UCSD-AML1 (cell line): ENCODE data around the gene MFSD2B.
A peak's percentile ranks its signal among the peaks of the same experiment; 100 is the strongest.
"Not testable (repeated sequence)": the region's sequence is repeated elsewhere in the genome, so short reads cannot be mapped to it uniquely, and the experiment has no call there.

Source experiments
- DNase-seq: peaks from one replicate; lab custom pipeline; 2025; ENCODE audit not compliant: unreplicated experiment; lab: John Stamatoyannopoulos, UW

The MFSD2B gene

GRCh38 chr2:24017711-24018110, 7.8 kb downstream of the MFSD2B start:
- DNase-seq = no peak

- DNase-seq = no peak
Observed at GRCh38 chr2:24018241-24018640, 8.4 kb downstream of the MFSD2B start.

GRCh38 chr2:24019729-24020128, 9.8 kb downstream of the MFSD2B start:
- DNase-seq = no peak

- DNase-seq = no peak
Observed at GRCh38 chr2:24020244-24020643, 10.4 kb downstream of the MFSD2B start.

- peak; percentile 53 for DNase-seq
Observed at GRCh38 chr2:24021122-24021998, 11.5 kb downstream of the MFSD2B start.

- DNase-seq = no peak
Observed at GRCh38 chr2:24022324-24022974, 12.6 kb downstream of the MFSD2B start.

GRCh38 chr2:24022975-24023575, 13.2 kb downstream of the MFSD2B start:
- no peak for DNase-seq

GRCh38 chr2:24024018-24024417, 14.1 kb downstream of the MFSD2B start:
- no peak for DNase-seq

GRCh38 chr2:24024996-24025663, 15.2 kb downstream of the MFSD2B start:
- DNase-seq = no peak

GRCh38 chr2:24026233-24026632, 16.3 kb downstream of the MFSD2B start:
- no peak for DNase-seq

GRCh38 chr2:24038786-24039499, 29.1 kb downstream of the MFSD2B start:
- DNase-seq = no peak

GRCh38 chr2:24040511-24040910, 30.6 kb downstream of the MFSD2B start:
- no peak for DNase-seq

GRCh38 chr2:24043133-24043532, 33.2 kb downstream of the MFSD2B start:
- DNase-seq = not testable (repeated sequence)

- DNase-seq = no peak
Observed at GRCh38 chr2:24045511-24046508, 35.9 kb downstream of the MFSD2B start.

GRCh38 chr2:24046599-24046929, 36.7 kb downstream of the MFSD2B start:
- no peak for DNase-seq

- DNase-seq = peak; percentile 93
Observed at GRCh38 chr2:24046930-24047702, 37.2 kb downstream of the MFSD2B start, which contains the start of gene WDCP. Gene WDCP, minus strand, starts transcription at chr2:24047391. Its CDS starts 7,897 bp downstream, at chr2:24039494.

GRCh38 chr2:24047703-24048033, 37.8 kb downstream of the MFSD2B start:
- no peak for DNase-seq

GRCh38 chr2:24048769-24049484, 39.0 kb downstream of the MFSD2B start:
- no peak for DNase-seq
